H4 (cell line): ENCODE results near the gene P2RY8. TPM values are rescaled to one million over a fixed set of nuclear protein-coding genes. Genes with fewer than 3 reads are reported as not detected.
"Not testable (repeated sequence)": the region's sequence is repeated elsewhere in the genome, so short reads cannot be mapped to it uniquely, and the experiment has no call there.

ENCODE experiments used
- DNase-seq: peaks from one replicate; pipeline ENCODE4 v3.0.0-alpha.2; 2015; ENCODE audit warnings: low spot score
- total RNA-seq: library from RNA; depleted of rRNA; stranded (reverse); fragments of >200 nt; shearing (Covaris generic); gene quantifications from 2 replicates; pipeline ENCODE4 v1.2.3, GENCODE V29; 2014

Gene P2RY8
- total RNA-seq, 1 experiment from 2014 or later: 0.25 TPM

DNA sequence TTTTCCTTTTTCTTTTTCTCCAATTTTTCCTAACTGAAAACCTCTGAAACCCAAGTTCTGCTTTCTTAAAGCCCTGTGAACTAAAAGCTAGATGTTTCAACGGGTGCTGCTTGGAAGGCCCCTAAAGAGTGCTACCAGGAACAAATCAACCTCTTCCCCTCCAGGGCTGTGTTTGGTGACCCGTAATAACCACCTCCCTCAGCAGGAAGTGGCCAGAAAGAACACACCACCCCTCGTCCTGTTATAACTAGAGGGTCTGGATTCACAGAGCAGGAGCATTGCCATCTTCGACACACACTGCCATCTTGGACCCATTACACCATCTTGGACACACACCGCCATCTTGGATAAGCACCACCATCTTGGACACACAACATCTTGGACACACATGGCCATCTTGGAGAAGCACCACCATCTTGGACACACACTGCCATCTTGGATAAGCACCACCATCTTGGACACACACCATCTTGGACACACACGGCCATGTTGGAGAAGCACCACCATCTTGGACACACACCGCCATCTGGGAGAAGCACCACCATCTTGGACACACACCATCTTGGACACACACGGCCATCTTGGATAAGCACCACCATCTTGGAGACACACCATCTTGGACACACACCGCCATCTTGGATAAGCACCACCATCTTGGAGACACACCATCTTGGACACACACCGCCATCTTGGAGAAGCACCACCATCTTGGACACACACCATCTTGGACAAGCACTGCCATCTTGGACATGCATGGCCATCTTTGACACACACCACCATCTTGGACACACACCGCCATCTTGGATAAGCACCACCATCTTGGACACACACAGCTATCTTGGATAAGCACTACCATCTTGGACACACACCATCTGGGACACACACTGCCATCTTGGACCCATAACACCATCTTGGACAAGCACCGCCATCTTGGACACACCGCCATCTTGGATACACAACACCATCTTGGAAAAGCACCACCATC, 89.7 kb downstream of the P2RY8 start:
- not testable (repeated sequence) for DNase-seq

GRCh38 chrX:1444561-1445500, 92.2 kb downstream of the P2RY8 start:
- no peak for DNase-seq

DNA sequence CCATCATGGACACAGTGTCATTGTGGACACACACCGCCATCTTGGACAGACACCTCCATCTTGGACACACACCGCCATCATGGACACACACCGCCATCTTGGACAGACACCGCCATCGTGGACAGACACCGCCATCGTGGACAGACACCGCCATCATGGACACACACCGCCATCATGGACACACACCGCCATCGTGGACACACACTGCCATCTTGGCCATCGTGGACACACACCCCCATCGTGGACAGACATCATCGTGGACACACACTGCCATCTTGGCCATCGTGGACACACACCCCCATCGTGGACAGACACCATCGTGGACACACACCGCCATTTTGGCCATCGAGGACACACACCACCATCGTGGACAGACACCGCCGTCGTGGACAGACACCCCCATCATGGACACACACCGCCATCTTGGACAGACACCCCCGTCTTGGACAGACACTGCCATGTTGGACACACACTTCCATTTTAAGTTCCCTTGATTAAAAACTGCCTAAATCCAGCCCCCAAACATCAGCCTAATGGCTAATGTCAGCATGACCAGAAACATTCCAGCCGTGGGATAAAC, 93.4 kb downstream of the P2RY8 start:
- no peak for DNase-seq

DNA sequence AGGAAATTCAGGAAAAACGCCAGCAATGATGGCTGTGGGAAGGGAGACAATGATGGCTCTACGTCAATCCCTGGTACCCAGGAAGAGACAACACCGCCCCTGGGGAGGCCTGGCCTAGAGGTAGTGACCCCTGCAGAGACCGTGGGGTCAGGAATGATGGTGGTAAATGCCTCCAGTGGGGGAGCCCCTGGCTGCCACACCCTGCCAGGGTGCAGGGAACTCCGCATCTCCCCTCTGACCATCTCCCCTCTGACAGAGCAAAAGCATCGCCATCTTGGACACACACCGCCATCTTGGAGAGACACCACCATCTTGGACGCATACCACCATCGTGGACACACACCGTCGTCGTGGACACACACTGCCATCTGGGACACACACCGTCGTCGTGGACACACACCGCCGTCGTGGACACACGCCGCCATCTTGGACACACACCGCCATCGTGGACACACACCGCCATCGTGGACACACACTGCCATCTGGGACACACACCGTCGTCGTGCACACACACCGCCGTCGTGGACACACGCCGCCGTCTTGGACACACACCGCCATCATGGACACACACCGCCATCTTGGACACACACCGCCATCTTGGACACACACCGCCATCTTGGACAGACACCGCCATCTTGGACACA, 94.1 kb downstream of the P2RY8 start:
- DNase-seq: no peak

DNA sequence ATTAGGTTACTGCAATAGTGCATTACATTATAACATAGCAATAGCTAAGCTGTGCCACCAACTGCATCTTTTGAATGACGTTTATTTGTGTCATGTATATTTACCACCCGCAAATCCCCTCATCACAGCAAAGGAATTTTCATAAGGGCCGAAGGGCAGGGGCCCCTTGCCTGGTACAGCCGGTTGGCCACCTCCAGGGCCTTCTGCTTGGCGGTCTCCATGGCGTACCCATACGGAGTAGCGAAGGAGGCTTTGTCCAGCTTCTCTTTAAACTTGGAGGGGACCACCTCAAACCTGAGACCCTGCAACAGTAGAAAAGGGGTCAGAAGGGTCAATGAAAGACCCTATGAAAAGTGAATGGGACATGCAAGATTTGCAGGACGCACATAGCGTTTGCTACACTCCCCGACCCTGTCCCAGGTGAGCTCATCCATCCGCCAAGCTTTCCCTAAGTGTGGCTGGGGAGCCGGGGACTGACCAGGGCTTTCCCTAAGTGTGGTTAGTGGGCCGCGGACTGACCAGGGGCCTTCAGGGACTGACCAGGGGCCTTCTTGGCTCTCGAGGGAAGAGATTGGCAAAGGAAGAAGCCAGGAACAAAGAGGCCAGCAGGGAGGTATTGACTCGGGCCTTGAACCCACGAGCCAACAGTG, 94.8 kb downstream of the P2RY8 start:
- no peak for DNase-seq

DNA sequence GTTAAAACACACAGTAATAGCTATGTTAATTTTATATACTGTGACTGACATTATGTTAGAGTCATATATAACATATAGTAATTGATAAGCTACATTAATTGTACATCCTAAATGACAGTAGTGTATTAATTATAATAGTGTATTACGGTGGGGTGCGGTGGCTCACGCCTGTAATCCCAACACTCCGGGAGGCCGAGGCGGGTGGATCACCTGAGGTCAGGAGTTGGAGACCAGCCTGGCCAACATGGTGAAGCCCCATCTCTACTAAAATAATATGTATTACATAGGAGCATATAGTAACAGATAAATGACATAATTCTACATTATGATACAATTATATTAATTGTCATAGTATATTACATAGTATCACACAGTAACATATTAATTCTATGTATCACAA, 96.5 kb downstream of the P2RY8 start:
- no peak for DNase-seq

- DNase-seq: no peak
These were observed 101.6 kb downstream of the P2RY8 start for GRCh38 chrX:1435241-1435895.

GRCh38 chrX:1434871-1435240, 102.1 kb downstream of the P2RY8 start:
- DNase-seq: no peak

DNA sequence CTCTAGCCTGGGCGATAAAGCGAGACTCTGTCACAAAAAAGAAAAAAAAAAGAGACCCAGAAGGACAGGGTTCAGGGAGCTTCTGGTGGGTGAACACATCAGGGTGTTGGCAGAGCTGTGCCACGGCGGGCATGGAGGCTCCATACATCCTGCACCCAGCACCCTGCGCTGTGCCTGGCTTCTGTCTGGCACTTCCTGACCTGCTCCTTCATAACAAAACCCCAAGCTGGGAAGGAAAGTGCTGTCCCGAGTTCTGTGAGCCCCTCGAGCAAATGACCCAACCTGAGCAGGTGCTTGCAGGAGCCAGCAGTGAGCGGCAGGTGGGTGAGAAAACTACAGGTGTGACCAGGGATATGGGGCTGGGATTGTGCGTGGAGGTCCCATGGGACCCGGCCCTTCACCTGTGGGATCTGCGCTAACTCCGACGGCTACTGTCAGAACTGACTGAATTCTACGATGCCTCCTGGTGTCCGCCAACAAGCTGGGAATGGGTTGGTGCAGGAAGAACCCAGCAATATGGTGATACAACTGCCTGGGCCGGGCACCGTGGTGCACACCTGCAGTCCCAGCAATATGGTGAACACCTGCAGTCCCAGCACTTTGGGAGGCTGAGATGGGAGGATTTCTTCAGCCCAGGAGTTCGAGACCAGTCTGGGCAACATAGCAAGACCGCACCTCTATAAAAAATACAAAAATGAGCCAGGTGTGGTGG, 103.2 kb downstream of the P2RY8 start:
- DNase-seq: no peak

DNA sequence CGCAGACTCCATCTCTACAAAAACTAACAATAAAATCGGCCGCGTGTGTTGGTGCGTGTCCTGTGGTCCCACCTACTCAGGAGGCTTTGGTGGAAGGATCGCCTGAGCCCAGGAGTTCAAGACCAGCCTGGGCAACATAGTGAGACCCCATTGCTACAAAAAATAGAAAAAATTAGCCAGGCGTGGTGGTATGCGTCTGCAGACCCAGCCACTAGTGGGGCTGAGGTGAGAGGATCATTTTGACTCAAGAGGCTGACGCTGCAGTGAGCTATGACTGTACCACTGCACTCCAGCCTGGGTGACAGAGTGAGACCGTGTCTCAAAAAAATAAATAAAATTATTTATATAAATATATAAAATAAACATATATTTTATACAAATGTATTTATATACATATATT, 106.5 kb downstream of the P2RY8 start:
- DNase-seq: no peak

DNA sequence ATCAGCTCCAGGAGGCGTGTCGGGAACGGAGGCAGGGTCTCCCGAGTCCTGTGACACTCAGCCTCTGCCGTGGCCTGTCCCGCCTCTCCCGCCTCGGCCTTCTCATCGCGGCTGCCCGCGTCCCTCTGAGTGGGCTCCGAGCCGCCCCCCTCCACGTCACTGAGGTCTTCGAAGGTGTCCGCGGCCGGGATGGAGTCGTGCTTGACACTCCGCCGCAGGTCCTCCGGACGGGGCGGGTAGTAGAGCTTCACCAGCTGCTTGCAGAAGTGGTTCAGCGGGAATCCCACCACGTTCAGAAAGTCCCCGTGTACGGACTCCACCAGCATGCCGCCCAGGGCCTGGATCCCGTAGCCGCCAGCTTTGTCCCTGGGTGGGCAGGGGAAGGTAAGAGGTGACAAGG, 109.2 kb downstream of the P2RY8 start:
- DNase-seq: no peak

DNA sequence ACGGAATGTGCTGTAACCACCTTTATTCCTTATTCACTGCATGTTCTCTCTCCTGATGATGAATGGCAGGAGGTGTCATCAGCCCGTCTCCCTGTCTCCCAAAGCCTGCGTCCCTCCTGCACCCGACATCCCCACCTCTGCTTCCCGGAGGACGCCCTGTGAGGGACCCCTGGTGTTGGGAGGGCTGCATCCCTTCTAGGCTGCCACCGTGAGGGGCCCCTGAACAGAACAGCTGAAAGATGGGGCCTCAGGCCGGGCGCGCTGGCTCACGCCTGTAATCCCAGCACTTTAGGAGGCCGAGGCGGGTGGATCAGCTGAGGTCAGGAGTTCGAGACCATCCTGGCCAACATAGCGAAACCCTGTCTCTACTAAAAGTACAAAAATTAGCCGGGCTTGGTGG, 110.7 kb downstream of the P2RY8 start:
- DNase-seq: not testable (repeated sequence)

- no peak for DNase-seq
These were observed 111.6 kb downstream of the P2RY8 start for GRCh38 chrX:1425381-1425780.

GRCh38 chrX:1424147-1424851, 112.7 kb downstream of the P2RY8 start:
- no peak for DNase-seq

- no peak for DNase-seq
These were observed 113.8 kb downstream of the P2RY8 start for GRCh38 chrX:1423215-1423614.

GRCh38 chrX:1422135-1422465, 114.9 kb downstream of the P2RY8 start:
- DNase-seq: no peak

DNA sequence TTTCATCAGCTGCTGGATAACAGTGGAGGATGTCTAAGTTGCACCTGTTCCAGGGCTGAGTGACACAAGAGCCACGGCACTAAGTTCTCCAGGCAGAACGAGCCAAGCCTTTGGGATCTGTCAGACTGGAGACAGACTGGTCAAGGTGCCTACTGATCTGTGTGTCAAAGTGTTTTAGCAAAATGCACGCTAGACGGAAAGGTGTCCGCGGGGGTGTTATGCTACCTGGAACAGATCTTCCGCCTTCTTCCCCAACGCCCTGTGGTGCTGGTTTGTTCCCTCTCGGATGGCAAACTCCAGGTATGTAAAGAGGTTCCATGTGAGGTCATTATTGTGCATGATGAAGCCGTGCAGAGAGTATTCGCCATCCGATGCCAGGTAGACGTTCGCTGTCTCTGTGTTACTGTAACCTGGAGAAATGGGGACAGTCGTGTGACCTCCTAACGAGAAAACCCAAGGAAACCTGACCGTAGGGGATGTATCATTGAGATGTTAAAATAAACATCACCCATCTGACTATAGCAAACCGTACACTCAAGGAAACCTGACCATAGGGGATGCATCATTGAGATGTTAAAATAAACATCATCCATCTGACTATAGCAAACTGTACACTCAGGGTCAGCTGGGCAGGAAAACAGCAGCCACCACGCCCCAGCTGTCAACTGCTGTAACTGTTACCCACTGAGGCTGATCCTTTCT, 115.4 kb downstream of the P2RY8 start:
- no peak for DNase-seq

DNA sequence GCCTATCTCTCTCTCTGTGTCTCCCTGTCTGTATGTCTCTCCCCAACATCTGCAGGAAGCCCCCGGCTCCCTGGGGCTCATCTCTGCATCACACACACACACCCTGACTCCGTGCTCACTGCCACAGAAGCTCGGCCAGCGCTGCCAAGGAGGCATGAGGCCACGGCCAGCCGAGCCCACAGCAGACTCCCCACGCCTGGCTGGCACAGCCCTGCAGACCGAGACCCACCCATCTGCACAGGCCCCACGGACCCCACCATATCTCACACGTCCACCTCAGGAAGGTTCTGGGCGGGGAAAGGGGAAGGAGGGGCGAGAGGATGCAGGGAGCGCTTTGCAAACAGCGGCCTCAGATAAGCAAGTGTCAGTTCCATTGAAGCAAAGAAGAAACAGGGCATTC, 116.6 kb downstream of the P2RY8 start:
- no peak for DNase-seq
